ENCODE results near the gene CDK18. TPM values are rescaled to one million over a fixed set of nuclear protein-coding genes. Genes with fewer than 3 reads are reported as not detected.

Gene CDK18
- total RNA-seq, 1 experiment from 2014 or later: 38.5 TPM

DNA sequence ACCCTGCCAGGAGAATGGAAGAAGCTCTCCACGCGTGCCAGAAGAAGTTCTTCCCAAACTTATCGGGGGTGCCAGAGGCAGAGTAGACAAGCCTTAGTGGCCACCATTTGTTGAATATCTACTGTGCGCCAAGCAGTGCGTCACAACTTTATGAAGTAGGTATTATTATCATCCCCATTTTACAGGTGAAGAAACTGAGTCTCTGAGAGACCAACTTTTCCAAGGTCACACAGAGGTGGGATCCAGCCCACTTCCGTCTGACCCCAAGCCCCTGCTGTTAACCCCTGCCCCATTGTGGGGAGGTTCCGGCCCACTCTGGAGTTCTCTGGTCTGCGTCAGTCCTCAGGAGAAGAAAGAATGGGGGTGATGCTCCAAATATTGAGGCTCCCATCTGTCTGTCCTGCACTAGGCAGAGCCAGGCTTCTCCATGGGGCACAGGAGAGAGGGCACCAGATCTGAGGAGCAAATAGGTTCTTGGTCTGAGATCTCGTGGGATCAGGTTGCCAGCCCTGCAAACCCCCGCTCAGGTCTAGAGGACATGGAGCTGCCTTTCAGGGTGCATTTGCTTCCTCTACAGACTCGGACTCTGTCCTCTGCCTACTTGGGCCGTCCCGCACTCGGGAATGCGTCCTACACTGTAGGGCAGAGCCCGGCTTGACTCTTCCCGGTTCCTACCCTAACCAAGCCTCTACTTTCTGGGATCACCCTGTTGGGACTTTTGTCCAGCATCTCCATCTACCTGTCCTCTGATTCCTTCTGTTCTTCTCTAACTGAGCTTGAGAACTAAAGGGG lies 2.1 kb downstream of the CDK18 start:
- H3K23me2 ChIP-seq (ENCODE audit: insufficient read length, low read depth, low read length, poor library complexity, severe bottlenecking): peaks cover 9% of the 10 kb centered on the region
- no peaks in the 10 kb centered on the region for H4K20me1 ChIP-seq (ENCODE audit: control insufficient read depth, insufficient read depth, insufficient read length)
- H3K4ac ChIP-seq (ENCODE audit: low read depth, low read length): no peak overlapping the region
- Mint-ChIP-seq H3K27ac (peak overlapping the region in 2 of 3 experiments; percentile 23 to 35; a peak in 1 of 7 replicates), H3K4me1 (peaks cover 43 to 53% of the 10 kb centered on the region in 2 experiments), H3K36me3 (ENCODE audit: insufficient read depth in 1 of 3, low read depth in 3 of 3) (peaks cover 5 to 18% (median 8%) of the 10 kb centered on the region in 3 experiments; a peak in 6 of 7 replicates), H3K9me3 (no peaks in the 10 kb centered on the region), H3K4me3 (peak overlapping the region in 1 of 2 experiments; percentile 93; a peak in 3 of 5 replicates), H3K27me3 (ENCODE audit: low read depth) (peaks cover 8% of the 10 kb centered on the region)
- no peaks in the 10 kb centered on the region for H3K79me1 ChIP-seq (ENCODE audit: insufficient read depth, low read depth, low read length, poor library complexity, severe bottlenecking)
- H2BK12ac ChIP-seq (ENCODE audit: insufficient read length, low read depth, low read length): no peak overlapping the region
- no peak overlapping the region for H3K9ac ChIP-seq (ENCODE audit: extremely low read depth, insufficient read length, low read length)
- no peak overlapping the region for H3K18ac ChIP-seq (ENCODE audit: insufficient read length, low read depth, low read length)
- H3K27ac ChIP-seq (ENCODE audit: insufficient read length, low read depth, low read length): no peak overlapping the region
- H2BK15ac ChIP-seq (ENCODE audit: low read depth, low read length): no peak overlapping the region
- H3K23ac ChIP-seq (ENCODE audit: insufficient read length, low read depth, low read length): no peak overlapping the region
- WGBS (ENCODE audit: extremely low coverage, insufficient read length, low lambda C conversion rate): no CpG with 5 or more reads among the region's 17 CpGs
- H4K5ac ChIP-seq (ENCODE audit: insufficient read length, low read depth, low read length): no peak overlapping the region
- H4K91ac ChIP-seq (ENCODE audit: insufficient read length, low read depth, low read length): no peak overlapping the region
- no peak overlapping the region for H2BK120ac ChIP-seq (ENCODE audit: low read depth, low read length, poor library complexity, severe bottlenecking)
- no peak overlapping the region for H3T11ph ChIP-seq (ENCODE audit: low read length)
- no peak overlapping the region for H2AFZ ChIP-seq (ENCODE audit: low read length)
- no peak for DNase-seq
- no peak overlapping the region for H2BK20ac ChIP-seq (ENCODE audit: low read depth, low read length, poor library complexity, severe bottlenecking)
- H3K56ac ChIP-seq (ENCODE audit: insufficient read length, low read depth, low read length): no peak overlapping the region
- H3K4me2 ChIP-seq (ENCODE audit: insufficient read depth, insufficient read length, low read length): no peak overlapping the region
- H3K27me3 ChIP-seq (ENCODE audit: insufficient read depth, low read length): no peaks in the 10 kb centered on the region
- H3K4me1 ChIP-seq (ENCODE audit: insufficient read depth, low read length): peaks cover 5% of the 10 kb centered on the region; the same call in 1 of the 2 replicates
- TF ChIP-seq, protein P1, sequence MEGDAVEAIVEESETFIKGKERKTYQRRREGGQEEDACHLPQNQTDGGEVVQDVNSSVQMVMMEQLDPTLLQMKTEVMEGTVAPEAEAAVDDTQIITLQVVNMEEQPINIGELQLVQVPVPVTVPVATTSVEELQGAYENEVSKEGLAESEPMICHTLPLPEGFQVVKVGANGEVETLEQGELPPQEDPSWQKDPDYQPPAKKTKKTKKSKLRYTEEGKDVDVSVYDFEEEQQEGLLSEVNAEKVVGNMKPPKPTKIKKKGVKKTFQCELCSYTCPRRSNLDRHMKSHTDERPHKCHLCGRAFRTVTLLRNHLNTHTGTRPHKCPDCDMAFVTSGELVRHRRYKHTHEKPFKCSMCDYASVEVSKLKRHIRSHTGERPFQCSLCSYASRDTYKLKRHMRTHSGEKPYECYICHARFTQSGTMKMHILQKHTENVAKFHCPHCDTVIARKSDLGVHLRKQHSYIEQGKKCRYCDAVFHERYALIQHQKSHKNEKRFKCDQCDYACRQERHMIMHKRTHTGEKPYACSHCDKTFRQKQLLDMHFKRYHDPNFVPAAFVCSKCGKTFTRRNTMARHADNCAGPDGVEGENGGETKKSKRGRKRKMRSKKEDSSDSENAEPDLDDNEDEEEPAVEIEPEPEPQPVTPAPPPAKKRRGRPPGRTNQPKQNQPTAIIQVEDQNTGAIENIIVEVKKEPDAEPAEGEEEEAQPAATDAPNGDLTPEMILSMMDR (conservative IDR thresholded peaks at IDR 0.05): no peak
- no peak overlapping the region for H4K8ac ChIP-seq (replicated peaks; ENCODE audit: insufficient read length, low read depth, low read length)
- H3K79me2 ChIP-seq (ENCODE audit: insufficient read depth, low read length): peaks cover 5% of the 10 kb centered on the region; the same call in 1 of the 2 replicates
- no peak overlapping the region for H3K14ac ChIP-seq (ENCODE audit: insufficient read depth, low read length)
- H2AK5ac ChIP-seq (ENCODE audit: insufficient read length, low read length): no peak overlapping the region
- H2BK5ac ChIP-seq (ENCODE audit: insufficient read length, low read length): no peak overlapping the region
- no peaks in the 10 kb centered on the region for H3K9me3 ChIP-seq (ENCODE audit: control insufficient read depth, low read depth, low read length)
